ENCODE results near the gene NOL9. TPM values are rescaled to one million over a fixed set of nuclear protein-coding genes. Genes with fewer than 3 reads are reported as not detected.

NOL9 gene
- total RNA-seq, 1 donor from 2014 or later, result 10.9 TPM

DNA sequence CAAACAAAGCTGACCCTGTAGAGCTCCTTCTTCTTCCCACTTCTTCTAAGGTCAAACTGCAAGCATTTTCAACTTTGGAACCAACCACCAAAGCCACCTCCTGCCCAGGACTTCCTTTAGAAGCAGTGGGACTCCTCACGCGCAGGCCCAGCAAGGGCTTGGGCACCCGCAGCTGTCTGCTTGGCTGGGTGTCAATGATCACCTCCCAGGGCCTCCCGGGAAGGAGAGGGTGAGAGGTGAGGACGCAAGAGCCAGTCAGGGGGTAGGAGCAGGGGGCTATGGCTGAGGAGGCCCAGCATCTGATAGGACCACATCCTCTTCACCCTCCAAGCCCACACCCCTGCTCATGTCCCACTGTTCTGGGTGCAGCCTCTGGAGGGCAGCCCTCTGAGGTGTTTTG, 38.1 kb upstream of the NOL9 start:
- ATAC-seq (ENCODE audit: poor library complexity) (no peak), DNase-seq (peak; percentile 56)
- intact Hi-C loops (cut with DNase I), result no loop called here

DNA sequence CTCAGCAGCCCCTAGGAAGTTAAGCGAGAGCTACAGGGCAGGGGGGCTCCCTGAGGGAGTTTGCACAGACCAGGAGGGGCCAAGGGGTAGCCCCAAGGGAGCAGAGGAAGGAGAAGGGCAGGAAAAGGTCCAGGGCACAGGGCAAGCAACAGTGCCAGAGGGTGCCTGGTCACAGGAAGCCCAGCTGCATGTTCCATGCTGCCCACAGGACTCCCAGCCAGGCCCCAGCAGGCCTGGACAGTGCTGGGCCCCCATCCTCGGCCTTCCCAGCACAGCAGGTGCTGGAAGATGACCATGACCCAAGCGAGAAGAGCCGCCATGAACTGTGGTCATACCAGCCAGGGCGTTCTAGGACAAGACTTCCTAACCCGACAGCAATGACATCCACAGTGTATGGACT, 37.3 kb upstream of the NOL9 start:
- no peak for DNase-seq
- no peak for ATAC-seq (ENCODE audit: poor library complexity)
- intact Hi-C loops (cut with DNase I), result no loop called here

DNA sequence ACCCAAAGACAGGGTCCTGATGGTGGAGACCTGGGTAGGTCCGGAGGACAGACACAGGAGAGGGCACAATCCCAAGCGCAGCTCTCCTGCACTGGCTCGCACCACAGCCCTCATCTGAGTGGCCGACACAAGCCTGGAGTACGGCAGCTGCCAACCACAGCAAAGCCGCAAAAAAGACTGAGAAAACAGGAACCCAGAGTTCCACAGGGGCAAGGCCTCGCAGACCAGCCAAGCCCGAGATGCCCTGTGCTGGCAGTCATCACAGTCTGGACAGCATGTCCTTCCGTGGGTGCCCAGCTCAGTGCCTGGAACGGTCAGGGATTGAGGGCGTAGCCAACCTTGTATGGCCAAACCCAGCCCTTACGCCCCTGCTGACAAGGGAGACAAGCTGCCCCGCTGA, 36.9 kb upstream of the NOL9 start:
- ATAC-seq (ENCODE audit: poor library complexity) (peak; percentile 30), DNase-seq (peak; percentile 67)
- intact Hi-C loops (cut with DNase I), result no loop called here

- no peak for ATAC-seq (ENCODE audit: poor library complexity)
- DNase-seq, result no peak
- intact Hi-C loops (cut with DNase I), result no loop called here
Observed at GRCh38 chr1:6590046-6590445, 35.7 kb upstream of the NOL9 start.

GRCh38 chr1:6588893-6589520, 34.7 kb upstream of the NOL9 start:
- intact Hi-C loops (cut with DNase I), result no loop called here
- ATAC-seq (ENCODE audit: poor library complexity) (no peak), DNase-seq (no peak)

DNA sequence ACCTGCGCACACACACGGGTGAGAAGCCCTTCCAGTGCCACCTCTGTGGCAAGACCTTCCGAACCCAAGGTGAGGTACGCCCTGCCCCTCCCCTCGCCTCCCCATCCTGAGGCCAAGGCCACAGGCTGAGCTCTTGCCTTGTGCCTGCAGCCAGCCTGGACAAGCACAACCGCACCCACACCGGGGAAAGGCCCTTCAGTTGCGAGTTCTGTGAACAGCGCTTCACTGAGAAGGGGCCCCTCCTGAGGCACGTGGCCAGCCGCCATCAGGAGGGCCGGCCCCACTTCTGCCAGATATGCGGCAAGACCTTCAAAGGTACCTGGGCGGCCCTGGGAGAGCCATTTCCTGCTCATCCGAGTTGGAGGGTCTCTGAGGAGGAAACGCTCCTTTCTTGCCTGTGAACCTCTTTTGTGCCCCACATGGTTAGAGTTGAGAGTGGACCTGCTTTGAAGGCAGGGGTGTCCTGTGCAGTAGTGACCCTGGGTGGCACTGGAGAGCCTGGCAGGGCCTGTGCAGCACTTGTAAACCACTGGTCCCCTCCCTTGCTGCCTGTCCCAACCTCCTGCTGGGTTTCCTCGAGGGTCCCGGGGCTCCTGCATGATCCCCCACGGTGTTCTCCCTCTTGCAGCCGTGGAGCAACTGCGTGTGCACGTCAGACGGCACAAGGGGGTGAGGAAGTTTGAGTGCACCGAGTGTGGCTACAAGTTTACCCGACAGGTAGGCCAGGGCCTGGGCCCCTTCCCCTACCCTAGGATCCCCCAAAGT, 34.0 kb upstream of the NOL9 start:
- DNase-seq, result no peak
- ATAC-seq (ENCODE audit: poor library complexity), result no peak
- intact Hi-C loops (cut with DNase I), result no loop called here

DNA sequence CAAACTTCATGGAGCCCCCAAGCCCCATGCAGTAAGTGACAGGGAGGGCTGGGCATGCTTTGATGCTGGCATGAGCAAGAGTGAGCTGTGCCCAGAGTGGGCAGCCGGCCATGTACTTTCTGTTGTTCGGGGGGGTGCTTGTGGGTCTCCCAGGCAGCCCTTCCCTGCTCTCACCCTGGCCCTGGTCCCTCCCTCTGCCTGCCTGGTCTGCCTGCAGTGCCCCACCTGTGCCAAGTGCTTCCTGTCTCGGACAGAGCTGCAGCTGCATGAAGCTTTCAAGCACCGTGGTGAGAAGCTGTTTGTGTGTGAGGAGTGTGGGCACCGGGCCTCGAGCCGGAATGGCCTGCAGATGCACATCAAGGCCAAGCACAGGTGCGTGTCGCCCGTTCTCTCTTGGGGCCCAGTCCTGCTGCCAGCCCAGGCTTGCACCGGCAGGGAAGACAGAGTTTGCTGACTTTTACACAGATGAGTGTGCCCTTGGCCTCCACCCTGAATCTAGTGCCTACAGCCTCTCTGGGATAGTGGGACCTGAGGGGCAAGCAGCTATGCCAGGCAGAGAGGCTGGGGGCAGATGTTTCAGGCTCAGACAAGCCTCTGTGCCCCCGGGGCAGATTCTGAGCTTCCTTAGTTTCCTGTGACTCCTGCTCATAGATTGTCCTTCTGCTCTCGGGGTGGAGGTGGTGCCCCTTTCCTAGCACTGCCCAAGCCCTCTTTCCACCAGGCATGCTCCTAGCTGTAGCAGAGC, 33.1 kb upstream of the NOL9 start:
- ATAC-seq (ENCODE audit: poor library complexity) (peak; percentile 83), DNase-seq (peak; percentile 86)
- intact Hi-C loops (cut with DNase I), result no loop called here

DNA sequence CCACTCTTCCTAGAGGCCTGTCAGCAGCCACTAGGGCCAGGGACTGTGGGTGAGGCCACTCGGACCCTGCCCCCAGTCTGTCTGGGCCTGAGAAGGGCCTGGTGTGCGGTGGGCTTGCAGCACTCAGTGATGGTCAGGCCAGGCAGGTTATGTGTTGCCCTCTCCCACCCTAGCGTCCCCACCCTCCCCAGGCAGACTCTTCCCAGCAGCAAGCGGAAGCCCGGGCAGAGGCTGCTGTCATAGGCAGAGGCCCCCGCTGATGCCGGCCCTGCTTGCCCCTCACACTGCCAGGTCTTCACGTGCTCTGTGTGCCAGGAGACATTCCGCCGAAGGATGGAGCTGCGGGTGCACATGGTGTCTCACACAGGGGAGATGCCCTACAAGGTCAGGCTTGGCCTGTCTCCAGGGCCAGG, 32.1 kb upstream of the NOL9 start:
- peak; percentile 7 for ATAC-seq (ENCODE audit: poor library complexity)
- no peak for DNase-seq
- intact Hi-C loops (cut with DNase I), result no loop called here

- no peak for DNase-seq
- intact Hi-C loops (cut with DNase I), result no loop called here
- ATAC-seq (ENCODE audit: poor library complexity), result no peak
Observed at GRCh38 chr1:6585841-6586240, 31.5 kb upstream of the NOL9 start.

DNA sequence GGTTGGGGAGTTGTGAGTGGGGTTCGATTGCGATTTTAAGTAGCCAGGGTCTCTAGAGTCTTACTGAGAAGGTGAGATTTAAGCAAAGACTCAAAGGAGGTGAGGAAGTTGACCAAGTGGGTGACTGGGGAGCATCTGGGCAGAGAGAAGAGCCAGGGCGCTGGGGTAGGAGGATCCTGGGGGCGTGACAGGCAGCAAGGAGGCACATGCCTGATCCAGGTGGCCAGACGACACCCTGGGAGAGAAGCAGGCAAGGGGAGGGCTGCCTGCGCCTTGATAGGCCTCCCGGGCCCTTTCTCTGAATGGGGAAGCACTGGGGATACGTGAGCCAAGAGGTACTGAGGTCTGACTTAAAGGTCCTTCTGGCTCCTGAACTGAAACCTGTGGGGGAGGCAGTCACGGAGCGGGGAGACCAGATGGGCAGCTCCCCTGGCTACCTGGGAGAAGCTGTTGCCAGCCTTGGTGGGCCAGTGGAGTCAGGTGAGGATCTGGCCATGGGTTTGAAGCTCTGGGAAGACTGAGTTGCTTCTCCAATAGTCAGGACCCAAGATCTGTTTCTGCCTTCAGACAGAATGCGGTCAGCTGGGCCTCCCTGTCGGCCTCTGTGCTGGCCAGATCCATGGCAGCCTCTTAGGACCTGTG, 30.9 kb upstream of the NOL9 start:
- ATAC-seq (ENCODE audit: poor library complexity), result no peak
- no peak for DNase-seq
- intact Hi-C loops (cut with DNase I), result no loop called here

- intact Hi-C loops (cut with DNase I), result no loop called here
- DNase-seq (no peak), ATAC-seq (ENCODE audit: poor library complexity) (no peak)
Observed at GRCh38 chr1:6584126-6585080, 30.1 kb upstream of the NOL9 start.

- no peak for DNase-seq
- no peak for ATAC-seq (ENCODE audit: poor library complexity)
Observed at GRCh38 chr1:6582370-6582769, 28.1 kb upstream of the NOL9 start.

DNA sequence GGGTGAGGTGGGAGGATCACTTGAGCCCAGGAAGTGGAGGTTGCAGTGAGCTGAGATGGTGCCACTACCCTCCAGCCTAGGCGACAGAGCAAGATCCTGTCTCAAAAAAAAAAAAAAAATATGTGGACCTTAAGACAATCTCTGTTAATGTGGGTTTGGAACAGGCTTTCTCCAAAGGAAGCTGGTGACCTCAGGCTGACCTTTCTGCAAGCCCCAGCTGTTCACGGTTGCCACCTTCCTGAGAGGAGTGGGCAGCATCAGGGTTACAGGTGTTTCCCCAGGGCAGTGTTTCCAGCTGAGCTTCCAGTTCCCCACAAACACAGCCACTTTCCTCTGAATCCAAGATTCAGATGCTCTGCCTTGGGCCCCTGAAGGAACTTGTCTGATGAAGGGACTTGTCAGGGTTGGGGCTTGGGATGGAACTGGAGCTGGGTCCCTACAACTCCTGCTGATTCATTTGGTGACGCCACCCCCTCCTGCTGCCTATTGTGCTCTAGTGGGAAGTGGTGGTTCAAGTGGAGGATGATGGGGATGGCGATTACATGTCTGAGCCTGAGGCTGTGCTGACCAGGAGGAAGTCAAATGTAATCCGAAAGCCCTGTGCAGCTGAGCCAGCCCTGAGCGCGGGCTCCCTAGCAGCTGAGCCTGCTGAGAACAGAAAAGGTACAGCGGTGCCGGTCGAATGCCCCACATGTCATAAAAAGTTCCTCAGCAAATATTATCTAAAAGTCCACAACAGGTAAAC, 27.4 kb upstream of the NOL9 start:
- intact Hi-C loops (cut with DNase I), result no loop called here
- no peak for ATAC-seq (ENCODE audit: poor library complexity)
- peak; percentile 56 for DNase-seq

More at GRCh38 chr1:6582370-6582769, 28.1 kb upstream of the NOL9 start:
- intact Hi-C loops (cut with DNase I), result no loop called here

DNA sequence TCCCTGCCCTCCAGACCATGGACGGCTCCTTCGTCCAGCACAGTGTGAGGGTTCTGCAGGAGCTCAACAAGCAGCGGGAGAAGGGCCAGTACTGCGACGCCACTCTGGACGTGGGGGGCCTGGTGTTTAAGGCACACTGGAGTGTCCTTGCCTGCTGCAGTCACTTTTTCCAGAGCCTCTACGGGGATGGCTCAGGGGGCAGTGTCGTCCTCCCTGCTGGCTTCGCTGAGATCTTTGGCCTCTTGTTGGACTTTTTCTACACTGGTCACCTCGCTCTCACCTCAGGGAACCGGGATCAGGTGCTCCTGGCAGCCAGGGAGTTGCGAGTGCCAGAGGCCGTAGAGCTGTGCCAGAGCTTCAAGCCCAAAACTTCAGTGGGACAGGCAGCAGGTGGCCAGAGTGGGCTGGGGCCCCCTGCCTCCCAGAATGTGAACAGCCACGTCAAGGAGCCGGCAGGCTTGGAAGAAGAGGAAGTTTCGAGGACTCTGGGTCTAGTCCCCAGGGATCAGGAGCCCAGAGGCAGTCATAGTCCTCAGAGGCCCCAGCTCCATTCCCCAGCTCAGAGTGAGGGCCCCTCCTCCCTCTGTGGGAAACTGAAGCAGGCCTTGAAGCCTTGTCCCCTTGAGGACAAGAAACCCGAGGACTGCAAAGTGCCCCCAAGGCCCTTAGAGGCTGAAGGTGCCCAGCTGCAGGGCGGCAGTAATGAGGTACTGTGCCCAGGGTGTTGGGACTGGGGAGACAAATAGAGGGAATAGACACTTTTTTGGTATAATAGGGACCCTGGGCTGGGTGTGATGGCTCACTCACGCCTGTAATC, 26.5 kb upstream of the NOL9 start:
- DNase-seq (peak; percentile 49), ATAC-seq (ENCODE audit: poor library complexity) (no peak)
- intact Hi-C loops (cut with DNase I), result no loop called here

DNA sequence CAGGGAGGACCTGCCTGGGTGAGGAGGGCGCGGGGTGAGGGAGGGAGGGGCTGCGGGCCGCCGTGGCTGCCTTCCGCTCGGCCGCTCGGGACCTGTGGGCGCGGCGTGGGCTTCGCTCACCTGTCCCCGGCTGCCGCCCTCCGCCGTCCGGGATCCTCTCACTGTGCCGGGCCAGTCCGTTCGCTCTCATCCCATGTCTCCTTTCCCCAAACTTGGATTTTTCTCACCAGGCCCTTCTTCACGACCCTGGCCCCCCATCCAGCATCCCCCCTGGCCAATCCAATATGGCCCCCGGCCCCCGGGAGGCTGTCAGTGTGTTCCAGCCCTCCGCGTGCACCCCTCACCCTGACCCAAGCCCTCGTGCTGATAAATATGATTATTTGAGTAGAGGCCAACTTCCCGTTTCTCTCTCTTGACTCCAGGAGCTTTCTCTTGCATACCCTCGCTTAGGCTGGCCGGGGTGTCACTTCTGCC, 25.8 kb upstream of the NOL9 start:
- ATAC-seq (ENCODE audit: poor library complexity), result peak; percentile 4
- DNase-seq, result peak; percentile 51
- intact Hi-C loops (cut with DNase I), result no loop called here

- ATAC-seq (ENCODE audit: poor library complexity) (peak; percentile 97), DNase-seq (peak; percentile 100)
- intact Hi-C loops (cut with DNase I), result no loop called here
Observed at GRCh38 chr1:6579374-6580118, 25.2 kb upstream of the NOL9 start, which contains the start of gene ZBTB48. ZBTB48 (plus strand) TSS chr1:6579994; CDS start chr1:6580610, 616 bp downstream.

Measured in Right ventricle myocardium superior (tissue), 1 donor.